H1 (cell line): ENCODE results near the gene ID1. TPM values are rescaled to one million over a fixed set of nuclear protein-coding genes. Genes with fewer than 3 reads are reported as not detected.

Source experiments
- ATF3 ChIP-seq: IDR thresholded peaks from 2 replicates; pipeline ENCODE4 v1.6.1; 2011; ENCODE audit warnings: low read depth, mild to moderate bottlenecking, low read length; ENCODE audit not compliant: insufficient read depth
- BACH1 ChIP-seq: IDR thresholded peaks from 2 replicates; pipeline ENCODE4 v1.6.1; 2012; ENCODE audit warnings: low read length, improper control_type of control experiment
- CHD2 ChIP-seq: IDR thresholded peaks from 2 replicates; pipeline ENCODE4 v1.6.1; 2012; ENCODE audit warnings: low read length, improper control_type of control experiment
- CTCF ChIP-seq, 3 experiments: IDR thresholded peaks; 1 replicate in 2 of 3; 2 replicates in 1 of 3; pipeline versions ENCODE4 v1.5.1 to v1.6.1; 2011; ENCODE audit warnings: low read length in 3 of 3, mild to moderate bottlenecking in 3 of 3, inconsistent platforms in 2 of 3, low read depth in 1 of 3, moderate library complexity in 1 of 3; ENCODE audit not compliant: insufficient read depth in 1 of 3; ENCODE audit errors: control extremely low read depth in 1 of 3
- EGR1 ChIP-seq: IDR thresholded peaks from 2 replicates; pipeline ENCODE4 v1.6.1; 2011; ENCODE audit warnings: low read depth, low read length, borderline replicate concordance
- EZH2 ChIP-seq: fragments of 200-600 bp; sonication (generic); IDR thresholded peaks from 2 replicates; pipeline ENCODE4 v1.7.1; 2012; ENCODE audit warnings: low read depth, mild to moderate bottlenecking, moderate library complexity, low read length, inconsistent platforms; ENCODE audit not compliant: severe bottlenecking
- HDAC6 ChIP-seq: IDR thresholded peaks from one replicate; pipeline ENCODE4 v1.7.1; 2012; ENCODE audit warnings: low read depth, mild to moderate bottlenecking, inconsistent platforms, low read length, moderate library complexity
- MAFK ChIP-seq: IDR thresholded peaks from 2 replicates; pipeline ENCODE4 v1.6.1; 2012; ENCODE audit warnings: low read depth, mild to moderate bottlenecking, improper control_type of control experiment, low read length
- PHF8 ChIP-seq: fragments of 200-600 bp; sonication (generic); conservative IDR thresholded peaks from 2 replicates; pipeline ENCODE4 v1.7.1; 2012; ENCODE audit warnings: low read depth, mild to moderate bottlenecking, inconsistent platforms, low read length, moderate library complexity
- RAD21 ChIP-seq, 2 experiments: IDR thresholded peaks in 1 of 2; conservative IDR thresholded peaks in 1 of 2; 2 replicates each; pipeline ENCODE4 v1.6.1; 2011; ENCODE audit warnings: low read depth in 2 of 2, low read length in 2 of 2, improper control_type of control experiment in 1 of 2, inconsistent platforms in 1 of 2, mild to moderate bottlenecking in 1 of 2, moderate library complexity in 1 of 2
- RBBP5 ChIP-seq: IDR thresholded peaks from 2 replicates; pipeline ENCODE4 v1.7.1; 2012; ENCODE audit warnings: low read depth, mild to moderate bottlenecking, inconsistent platforms, low read length, moderate library complexity, borderline replicate concordance
- RNF2 ChIP-seq: fragments of 200-900, 300-1000 bp; sonication (generic); IDR thresholded peaks from 2 replicates; pipeline ENCODE4 v1.7.1; 2016; ENCODE audit warnings: borderline replicate concordance, low read depth, mild to moderate bottlenecking, antibody characterized with exemption, low read length; ENCODE audit not compliant: poor library complexity, severe bottlenecking; ENCODE audit errors: missing control alignments
- RXRA ChIP-seq: IDR thresholded peaks from 2 replicates; pipeline ENCODE4 v1.6.1; 2011; ENCODE audit warnings: low read depth, mild to moderate bottlenecking, low read length, moderate library complexity; ENCODE audit not compliant: insufficient read depth
- SIN3A ChIP-seq, 2 experiments: IDR thresholded peaks in 1 of 2; conservative IDR thresholded peaks in 1 of 2; 2 replicates each; pipeline ENCODE4 v1.6.1; 2011 to 2012; ENCODE audit warnings: low read length in 2 of 2, improper control_type of control experiment in 1 of 2, low read depth in 1 of 2, mild to moderate bottlenecking in 1 of 2
- SIRT6 ChIP-seq: IDR thresholded peaks from one replicate; pipeline ENCODE4 v1.7.1; 2012; ENCODE audit warnings: low read length, inconsistent platforms
- SIX5 ChIP-seq: IDR thresholded peaks from 2 replicates; pipeline ENCODE4 v1.6.1; 2011; ENCODE audit warnings: mild to moderate bottlenecking, low read depth, low read length
- SRF ChIP-seq: IDR thresholded peaks from 2 replicates; pipeline ENCODE4 v1.6.1; 2011; ENCODE audit warnings: mild to moderate bottlenecking, low read depth, low read length, moderate library complexity
- TAF1 ChIP-seq: IDR thresholded peaks from 2 replicates; pipeline ENCODE4 v1.6.1; 2011; ENCODE audit warnings: mild to moderate bottlenecking, low read depth, low read length
- polyA plus RNA-seq, 7 experiments: library from polyadenylated mRNA; depleted of rRNA in 3 of 7; stranded (reverse) in 5 of 7; unstranded in 2 of 7; fragments of >200 nt in 5 of 7; fragments of 200-250 nt in 2 of 7; gene quantifications; 1 replicate in 5 of 7; 2 replicates in 1 of 7; 4 replicates in 1 of 7; pipeline versions ENCODE4 v1.2.1 to v1.2.3, GENCODE V29; 2011 to 2013; ENCODE audit warnings: missing spikeins in 2 of 7, mixed read lengths in 2 of 7
- total RNA-seq: library from RNA; stranded (reverse); fragmentation: NEBNext Ultra II Directional; extraction: Animal tissue kit (Norgen Biotek cat#: 25700); gene quantifications from 2 replicates; pipeline ENCODE4 v1.2.1, GENCODE V29; 2021

Gene ID1
- total and polyA plus RNA-seq, 2 of the 8 experiments (the other 6 are each of a cell fraction or from before 2014, with no cell fraction given): 120 to 357 TPM

GRCh38 chr20:31572701-31573554 is 32.2 kb upstream of the ID1 start (continued):
- TF ChIP-seq RNF2 (no peak), CHD2 (peak; percentile 6; the same call in 1 of the 2 replicates), RXRA (0 out of 2 replicates have a peak, but pooled peaks have one; percentile 58), MAFK (peak; percentile 80; the same call in 1 of the 2 replicates), SIX5 (no peak), SIRT6 (no peak), RBBP5 (no peak; the same call in 1 of the 2 replicates), EZH2 (no peak), PHF8 (peak; percentile 89), EGR1 (peak; percentile 90; the same call in 1 of the 2 replicates), RAD21 (IDR thresholded peaks at IDR 0.05 in 1 of 2, conservative IDR thresholded peaks at IDR 0.05 in 1 of 2; ENCODE audit: low read depth in 2 of 2, low read length in 2 of 2) (peak in 1 of 2 experiments; percentile 28; a peak in 2 of 4 replicates), SIN3A (conservative IDR thresholded peaks at IDR 0.05 in 1 of 2, IDR thresholded peaks at IDR 0.05 in 1 of 2; ENCODE audit: low read depth in 1 of 2, low read length in 2 of 2) (peak in 1 of 2 experiments; percentile 28; a peak in 1 of 4 replicates), ATF3 (no peak), CTCF (IDR thresholded peaks at IDR 0.05; ENCODE audit: control extremely low read depth in 1 of 3, insufficient read depth in 1 of 3, low read depth in 1 of 3, low read length in 3 of 3) (0 out of 4 replicates have a peak, but pooled peaks of 1 of the 3 experiments have one; percentile 19), HDAC6 (no peak), TAF1 (peak; percentile 91), SRF (no peak), BACH1 (peak; percentile 88)
